GM18867 (cell line): ENCODE data around the gene ULK1.
A peak's percentile ranks its signal among the peaks of the same experiment; 100 is the strongest.
"Not testable (repeated sequence)": the region's sequence is repeated elsewhere in the genome, so short reads cannot be mapped to it uniquely, and the experiment has no call there.

Source experiments
- ATAC-seq: cut with Tn5 transposase; IDR thresholded peaks from one replicate; pipeline ENCODE4 v1.9.1; 2021; ENCODE audit warnings: mild to moderate bottlenecking, moderate library complexity; ENCODE audit not compliant: unreplicated experiment

The ULK1 gene

DNA sequence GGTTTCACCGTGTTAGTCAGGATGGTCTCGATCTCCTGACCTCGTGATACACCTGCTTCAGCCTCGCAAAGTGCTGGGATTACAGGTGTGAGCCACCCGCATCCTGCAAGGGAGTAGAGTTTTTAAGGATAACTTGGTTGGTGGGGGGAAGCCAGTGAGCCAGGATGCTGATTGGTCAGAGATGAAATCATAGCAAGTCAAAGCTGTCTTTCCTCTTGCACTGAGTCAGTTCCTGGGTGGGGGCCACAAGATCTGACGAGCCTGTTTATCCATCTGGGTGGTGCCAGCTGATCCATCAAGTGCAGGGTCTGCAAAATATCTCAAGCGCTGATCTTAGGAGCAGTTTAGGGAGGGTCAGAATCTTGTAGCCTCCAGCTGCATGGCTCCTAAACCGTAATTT is 9.3 kb upstream of the ULK1 start:
- not testable (repeated sequence) for ATAC-seq

GRCh38 chr12:131885543-131886057 is 8.8 kb upstream of the ULK1 start:
- ATAC-seq, result no peak

GRCh38 chr12:131891722-131892121 is 2.7 kb upstream of the ULK1 start:
- ATAC-seq, result not testable (repeated sequence)

DNA sequence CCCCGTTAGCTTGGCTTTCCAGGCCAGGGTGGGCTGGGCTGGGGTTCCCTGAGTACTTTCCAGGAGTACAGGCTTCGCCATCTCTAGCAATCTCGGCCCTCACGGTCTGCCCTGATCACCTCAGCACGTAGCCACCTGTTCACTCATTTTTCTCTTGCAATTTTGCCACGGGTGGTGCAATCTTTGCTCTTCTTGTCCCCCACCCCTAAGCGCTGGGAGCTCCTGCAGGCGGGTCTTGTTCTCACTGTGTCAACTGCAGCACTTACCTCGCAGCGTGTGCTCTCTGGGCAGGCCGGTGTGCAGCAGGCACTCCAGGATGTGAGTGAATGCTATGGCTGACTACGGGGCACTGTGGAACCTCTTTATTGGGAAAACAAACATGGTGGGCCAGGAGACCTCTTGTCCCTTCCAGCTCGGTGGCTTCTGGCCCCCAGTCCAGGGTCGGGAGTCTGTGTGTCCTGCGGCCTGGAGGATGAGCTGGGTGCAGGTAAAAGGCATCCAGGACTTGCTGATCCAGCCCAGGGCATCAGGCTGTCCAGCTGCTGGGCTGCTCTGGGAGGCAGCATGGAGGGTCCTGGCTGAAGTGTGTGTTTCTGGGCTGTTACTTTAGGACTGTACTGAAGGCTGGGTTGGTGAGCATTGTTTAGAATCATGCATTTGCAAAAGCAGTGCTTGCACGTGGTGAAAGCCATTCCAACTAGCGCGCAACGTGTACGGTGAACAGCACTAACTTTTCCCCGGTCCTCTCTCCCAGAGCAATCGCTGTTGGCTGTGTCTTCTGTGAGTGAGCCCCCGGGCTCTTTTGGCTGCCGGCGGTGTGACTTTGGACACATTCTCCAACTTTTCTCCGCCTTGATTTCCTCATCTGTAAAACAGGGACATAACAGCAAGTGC is 1.5 kb upstream of the ULK1 start:
- ATAC-seq, result no peak

GRCh38 chr12:131893605-131894312 is 663 bp upstream of the ULK1 start:
- no peak for ATAC-seq

- no peak for ATAC-seq
Observed at GRCh38 chr12:131894981-131895639, 688 bp downstream of the ULK1 start.

GRCh38 chr12:131895640-131896079 is 1.2 kb downstream of the ULK1 start:
- ATAC-seq, result peak; percentile 4

GRCh38 chr12:131896080-131896810 is 1.8 kb downstream of the ULK1 start:
- peak; percentile 59 for ATAC-seq

DNA sequence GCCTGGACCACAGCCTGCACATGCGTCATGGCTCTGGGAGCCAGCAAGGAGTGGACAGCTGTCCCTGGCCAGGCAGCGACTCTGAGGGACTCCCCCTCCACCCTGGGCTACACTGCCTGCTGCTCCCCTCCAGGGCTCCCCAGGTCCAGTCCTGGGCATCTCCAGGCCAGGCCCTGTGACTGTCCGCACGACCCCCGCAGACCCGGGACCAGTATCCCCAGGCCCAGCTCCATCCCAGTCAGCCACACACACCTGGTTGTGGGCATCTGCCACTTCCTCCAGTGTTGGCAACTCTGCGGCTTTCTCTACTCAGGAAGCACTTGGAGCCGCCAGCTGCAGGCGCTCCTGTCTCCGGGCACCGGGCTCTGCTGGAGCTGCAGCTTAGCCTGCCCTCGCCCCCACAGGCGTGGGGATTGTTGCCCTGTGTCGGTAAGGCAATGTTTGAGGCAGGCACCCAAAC is 2.4 kb downstream of the ULK1 start:
- no peak for ATAC-seq

DNA sequence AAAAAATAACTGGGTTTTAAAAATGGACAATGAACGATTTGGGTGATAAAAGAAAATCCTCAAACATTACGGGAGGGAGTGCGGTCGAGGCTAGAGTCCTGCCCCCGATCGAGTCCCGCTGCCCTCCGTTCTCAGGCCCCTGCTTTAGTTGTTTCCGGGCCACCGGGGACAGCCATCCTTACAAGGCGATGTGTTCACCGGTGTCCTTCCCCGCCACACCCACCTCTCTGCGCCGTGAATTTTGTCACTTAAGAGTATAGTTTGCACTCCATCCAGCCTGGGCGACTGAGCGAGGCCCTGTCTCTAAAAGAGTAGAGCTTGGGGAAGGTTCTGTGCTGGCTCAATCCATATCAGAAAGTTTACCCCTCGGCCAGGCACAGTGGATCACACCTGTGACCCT is 2.9 kb downstream of the ULK1 start:
- no peak for ATAC-seq

DNA sequence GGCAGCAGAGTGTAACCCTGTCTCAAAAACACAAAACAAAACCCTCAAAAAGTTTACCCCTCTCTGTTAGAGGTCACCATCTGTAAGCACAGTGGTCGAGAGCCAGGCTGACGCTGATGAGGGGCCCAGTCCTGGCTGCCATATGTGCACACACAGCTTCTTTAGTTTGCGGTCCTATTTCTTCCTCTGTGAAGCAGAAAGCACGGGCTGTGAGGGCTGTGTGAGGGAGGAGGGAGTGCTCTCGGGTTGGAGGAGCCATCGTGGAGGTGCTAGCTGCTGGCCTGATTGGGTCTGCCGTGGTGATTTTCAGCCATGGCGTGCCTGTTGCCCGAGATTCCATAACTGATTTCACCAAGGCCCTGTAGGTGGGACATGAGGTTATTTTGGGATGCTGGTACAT is 3.5 kb downstream of the ULK1 start:
- ATAC-seq, result no peak

DNA sequence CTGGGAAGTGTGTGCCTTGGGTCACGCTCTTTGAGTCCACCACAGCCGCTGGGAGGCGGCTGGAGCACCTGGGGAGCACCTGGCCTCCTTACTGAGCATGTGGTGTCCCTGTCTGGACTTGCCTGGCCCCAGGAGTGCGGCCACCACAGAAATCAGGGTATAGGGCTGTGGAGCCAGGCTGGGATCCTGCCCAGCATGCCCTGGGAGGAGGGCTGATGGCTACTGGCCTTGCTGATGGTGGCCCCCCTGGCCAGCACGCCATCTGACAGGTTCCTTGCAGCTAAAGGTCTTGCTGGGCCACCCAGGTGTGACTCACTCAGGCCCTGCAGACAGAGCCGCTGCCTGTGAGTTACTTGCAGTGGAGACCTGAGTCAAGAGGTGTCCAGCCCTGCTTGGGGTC is 6.0 kb downstream of the ULK1 start:
- no peak for ATAC-seq

GRCh38 chr12:131901431-131902331 is 7.3 kb downstream of the ULK1 start:
- ATAC-seq, result no peak

- no peak for ATAC-seq
Observed at GRCh38 chr12:131902332-131903241, 8.2 kb downstream of the ULK1 start.

DNA sequence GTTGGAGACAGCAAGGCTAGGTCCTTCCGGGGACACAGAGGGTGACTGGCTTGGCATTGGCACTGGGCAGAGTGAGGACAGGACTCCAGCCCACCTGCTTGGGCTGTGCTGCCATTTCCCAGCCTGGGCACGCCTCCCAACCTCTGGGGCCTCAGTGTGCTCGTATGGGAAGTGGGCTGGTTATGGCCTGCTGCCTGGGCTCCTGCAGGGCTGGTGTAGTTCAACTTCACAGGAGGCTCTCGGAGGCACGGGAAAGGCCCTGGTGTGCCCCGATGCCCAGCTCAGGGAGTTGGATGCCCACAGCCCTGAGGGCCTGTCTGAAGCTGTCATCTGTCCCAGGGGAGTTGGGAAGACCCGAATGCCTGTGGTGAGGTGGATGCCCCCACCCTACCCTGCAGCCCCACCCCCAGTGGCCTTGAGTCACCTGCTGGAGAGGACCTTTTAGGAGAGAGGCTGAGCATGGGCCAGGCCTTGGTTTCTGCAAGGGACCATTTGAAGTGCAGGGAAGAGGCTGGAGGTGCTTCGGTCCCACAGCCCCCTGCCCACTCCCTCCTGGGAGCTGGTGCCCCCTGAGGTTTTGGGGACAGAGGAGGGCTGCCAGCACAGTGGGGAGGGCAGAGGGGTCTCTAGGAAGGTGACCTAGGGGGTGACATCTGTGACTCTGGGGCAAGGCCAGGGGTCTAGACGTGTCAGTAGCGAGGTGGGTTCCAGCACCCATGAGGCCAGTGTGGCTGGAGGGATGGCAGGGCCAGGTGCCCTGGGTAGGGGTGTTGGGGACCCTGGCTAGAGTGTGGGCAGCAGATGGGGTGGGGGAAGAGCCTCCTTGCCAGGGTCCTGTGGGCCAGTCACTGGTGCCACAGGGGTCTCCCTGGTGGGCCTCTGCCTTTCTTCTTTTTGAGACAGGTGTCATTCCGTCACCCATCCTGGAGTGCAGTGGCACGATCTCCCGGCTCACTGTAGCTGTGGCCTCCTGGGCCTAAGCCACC is 9.1 kb downstream of the ULK1 start:
- ATAC-seq, result no peak

DNA sequence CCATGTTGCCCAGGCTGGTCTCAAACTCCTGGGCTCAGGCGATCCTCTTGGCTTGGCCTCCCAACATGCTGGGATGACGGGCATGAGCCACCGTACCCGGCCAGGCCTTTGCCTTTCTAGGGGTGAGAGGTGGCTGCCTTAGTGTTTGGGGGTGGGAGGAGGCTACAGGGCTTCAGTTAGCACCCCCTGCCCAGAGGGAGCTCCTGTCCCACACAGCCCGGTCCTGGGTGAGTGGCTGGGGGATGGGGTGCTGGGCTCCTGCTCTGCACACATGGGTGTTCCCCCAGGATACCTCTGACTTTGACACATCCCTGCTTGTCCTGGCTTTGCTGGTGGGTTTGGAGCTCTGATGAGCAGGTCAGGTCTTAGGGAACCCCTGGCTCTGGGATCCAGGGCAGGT is 9.9 kb downstream of the ULK1 start:
- ATAC-seq, result no peak

GRCh38 chr12:131905081-131905629 is 10.7 kb downstream of the ULK1 start:
- no peak for ATAC-seq
